CD4-positive, alpha-beta T cell (primary cell): ENCODE results near the gene THOC7. TPM values are rescaled to one million over a fixed set of nuclear protein-coding genes. Genes with fewer than 3 reads are reported as not detected.
A peak's percentile ranks its signal among the peaks of the same experiment; 100 is the strongest.

Experiments used
- ATAC-seq: fragments of 200-7000 bp; cut with Tn5 transposase; one replicate; pipeline ENCODE4 v1.10.0; 2022; ENCODE audit warnings: mild to moderate bottlenecking; ENCODE audit not compliant: poor library complexity
- CTCF ChIA-PET: fragments of 350-600 bp; sonication (Branson Sonifier 250); formaldehyde crosslinking; loops from one replicate; lab custom pipeline; 2021; ENCODE audit warnings: antibody characterized with exemption, inconsistent platforms; lab: Charles Lee
- POLR2A ChIA-PET: fragments of 350-600 bp; sonication (Branson Sonifier 250); formaldehyde crosslinking; loops from one replicate; lab custom pipeline; 2021; ENCODE audit warnings: antibody characterized with exemption, inconsistent platforms; lab: Charles Lee
- DNase-seq, 14 experiments: peaks; one replicate each; pipeline ENCODE4 v3.0.0-alpha.2; 2013 to 2020; ENCODE audit warnings: mixed read lengths in 2 of 14
- H3K27ac ChIP-seq, 2 donors: one replicate each; pipeline versions ENCODE4 v1.5.1 to v1.7.0; 2013; ENCODE audit warnings: low read length in 2 of 2, low read depth in 1 of 2, mild to moderate bottlenecking in 1 of 2
- H3K27me3 ChIP-seq, 2 experiments: 1 replicate in 1 of 2; 2 replicates in 1 of 2; pipeline versions ENCODE4 v1.6.1 to v1.7.0; 2013; ENCODE audit warnings: low read length in 2 of 2, control low read depth in 1 of 2, mild to moderate bottlenecking in 1 of 2, moderate library complexity in 1 of 2; ENCODE audit not compliant: insufficient read depth in 2 of 2, control insufficient read depth in 1 of 2
- H3K36me3 ChIP-seq: one replicate; pipeline ENCODE4 v1.6.1; 2013; ENCODE audit warnings: low read length, control low read depth; ENCODE audit not compliant: insufficient read depth
- H3K4me1 ChIP-seq: one replicate; pipeline ENCODE4 v1.6.1; 2013; ENCODE audit warnings: low read length, control low read depth; ENCODE audit not compliant: insufficient read depth
- H3K4me3 ChIP-seq: one replicate; pipeline ENCODE4 v1.5.1; 2013; ENCODE audit warnings: mild to moderate bottlenecking, low read length, moderate library complexity
- H3K9me3 ChIP-seq, 2 experiments: 1 replicate in 1 of 2; 2 replicates in 1 of 2; pipeline versions ENCODE4 v1.6.1 to v1.7.0; 2013; ENCODE audit warnings: low read length in 2 of 2, mild to moderate bottlenecking in 2 of 2, control low read depth in 1 of 2, moderate library complexity in 1 of 2; ENCODE audit not compliant: control insufficient read depth in 1 of 2, insufficient read depth in 1 of 2
- H3K27ac Mint-ChIP-seq: one replicate; pipeline ENCODE4 v1.8.0; 2020; ENCODE audit warnings: mixed read lengths
- H3K27me3 Mint-ChIP-seq: one replicate; pipeline ENCODE4 v1.8.0; 2021; ENCODE audit warnings: mixed read lengths
- H3K36me3 Mint-ChIP-seq: one replicate; pipeline ENCODE4 v1.8.0; 2021; ENCODE audit warnings: low read depth, mixed read lengths
- H3K4me1 Mint-ChIP-seq: one replicate; pipeline ENCODE4 v1.8.0; 2021; ENCODE audit warnings: low read depth, mixed read lengths
- H3K4me3 Mint-ChIP-seq: one replicate; pipeline ENCODE4 v1.8.0; 2020; ENCODE audit warnings: mild to moderate bottlenecking, mixed read lengths
- H3K9me3 Mint-ChIP-seq: one replicate; pipeline ENCODE4 v1.8.0; 2020; ENCODE audit warnings: mixed read lengths
- CTCF ChIP-seq: fragments of 200-600 bp; IDR thresholded peaks from one replicate; pipeline ENCODE4 v1.8.0; 2022; ENCODE audit warnings: antibody characterized with exemption, mild to moderate bottlenecking
- intact Hi-C, 2 experiments: fragments of 100-400 bp; cut with DNase I in 1 of 2; cut with micrococcal nuclease in 1 of 2; formaldehyde crosslinking; loops; one replicate each; pipeline versions ENCODE4 v1.15.1 to v1.9.0; 2023 to 2025; cut with DNase I, micrococcal nuclease
- total RNA-seq, 174 experiments: library from RNA in 2 of 174; stranded (reverse) in 2 of 174; gene quantifications; one replicate each; pipeline ENCODE4 v1.2.3 and lab custom pipeline; 2021 to 2026

Gene THOC7
- total RNA-seq, 2 experiments from 2014 or later: 21.6 to 23.7 TPM

DNA sequence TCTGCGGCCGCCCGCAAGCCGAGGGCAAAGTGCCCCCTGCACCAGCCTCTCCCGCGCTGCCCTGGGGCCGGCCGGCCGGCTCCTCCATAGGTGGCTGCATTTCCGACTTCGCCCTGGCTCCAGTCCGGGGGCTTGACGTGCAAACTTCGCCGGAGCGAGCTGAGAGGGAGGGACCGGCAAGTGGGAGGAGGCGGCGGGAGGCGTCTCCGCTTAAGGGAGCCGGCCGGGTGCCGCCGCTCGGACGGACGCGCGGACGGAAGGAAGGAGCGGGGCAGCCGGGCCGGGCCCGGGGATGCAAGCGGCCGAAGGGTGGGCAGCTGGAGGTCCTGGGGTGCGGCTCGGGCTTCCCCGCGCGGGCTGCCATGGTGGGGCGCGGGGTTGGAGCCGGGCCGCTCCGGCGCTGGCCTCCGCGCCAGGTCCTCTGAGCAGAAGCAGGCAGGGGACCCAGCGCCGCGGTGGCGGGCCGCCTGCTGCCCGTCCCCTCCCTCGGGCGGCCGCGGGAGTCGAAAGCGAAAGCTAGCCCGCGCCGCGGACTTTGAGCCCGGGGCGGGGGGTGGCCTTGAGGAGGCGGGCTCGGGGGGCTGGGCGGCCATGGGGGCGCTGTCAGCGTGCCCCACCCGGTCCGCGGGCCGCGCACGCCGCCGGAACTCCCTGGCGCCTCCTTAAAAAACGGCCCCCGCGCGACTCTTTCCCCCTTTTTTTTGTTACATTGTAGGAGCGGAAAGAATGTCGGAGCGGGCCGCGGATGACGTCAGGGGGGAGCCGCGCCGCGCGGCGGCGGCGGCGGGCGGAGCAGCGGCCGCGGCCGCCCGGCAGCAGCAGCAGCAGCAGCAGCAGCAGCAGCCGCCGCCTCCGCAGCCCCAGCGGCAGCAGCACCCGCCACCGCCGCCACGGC lies 48.5 kb upstream of the THOC7 start, which contains the start of gene SCAANT1:
TSS of gene SCAANT1 (minus strand) at position 511 of the 895 bp plus-strand sequence.
- Histone ChIP-seq H3K9me3 (no peaks in the 10 kb centered on the region), H3K27me3 (no peaks in the 10 kb centered on the region), H3K27ac (peak within 1 kb of the TSS; percentile 70 to 83), H3K4me3 (peak within 1 kb of the TSS; percentile 64), H3K4me1 (peaks cover 24% of the 10 kb centered on the region), H3K36me3 (peaks cover 4% of the 10 kb centered on the region)
- peaks cover 46% of the 10 kb centered on the region for H3K36me3 Mint-ChIP-seq
- H3K27me3 Mint-ChIP-seq: no peaks in the 10 kb centered on the region
- H3K27ac Mint-ChIP-seq: peak within 1 kb of the TSS; percentile 94
- DNase-seq (peak; percentile 63 to 93 (median 77)), ATAC-seq (peak; percentile 64)
- no peaks in the 10 kb centered on the region for H3K9me3 Mint-ChIP-seq
- CTCF ChIA-PET: interaction anchor here (1.6 kb wide), 1 partner anchor 70 kb away, joined by 3 read pairs; no protein-coding TSS in a partner anchor
- TF ChIP-seq CTCF: no peak
- POLR2A ChIA-PET: interaction anchor here (0.6 to 3.6 kb wide), 12 partner anchors 9 to 111 kb away, joined by 3 to 43 read pairs (median 4); partner anchors contain the start of genes ATXN7, PSMD6 and THOC7
- H3K4me3 Mint-ChIP-seq: peak within 1 kb of the TSS; percentile 93
- intact Hi-C loops: loop anchor here (1.0 to 5.0 kb wide), 6 partner anchors 43 to 111 kb away; partner anchors contain the start of genes ATXN7 (in 2 of the 2), PSMD6 (in 2 of the 2) and THOC7 (in 2 of the 2)
- H3K4me1 Mint-ChIP-seq: peaks cover 44% of the 10 kb centered on the region

- no peaks in the 10 kb centered on the region for H3K27me3 ChIP-seq
- intact Hi-C loops: loop anchor here in 1 of 2 experiments (1.0 to 5.0 kb wide), 2 partner anchors 48 to 111 kb away; partner anchors contain the start of genes ATXN7, PSMD6 and THOC7
- Mint-ChIP-seq H3K4me3 (peak overlapping the region; percentile 93), H3K9me3 (no peaks in the 10 kb centered on the region), H3K36me3 (peaks cover 39% of the 10 kb centered on the region), H3K4me1 (peaks cover 44% of the 10 kb centered on the region), H3K27ac (peak overlapping the region; percentile 94), H3K27me3 (no peaks in the 10 kb centered on the region)
- POLR2A ChIA-PET: interaction anchor here (0.7 to 3.6 kb wide), 11 partner anchors 9 to 106 kb away, joined by 3 to 43 read pairs (median 4); partner anchors contain the start of genes ATXN7 and THOC7
- peak overlapping the region; percentile 64 for H3K4me3 ChIP-seq
- peaks cover 24% of the 10 kb centered on the region for H3K4me1 ChIP-seq
- CTCF ChIA-PET: interaction anchor here (1.6 kb wide), 1 partner anchor 71 kb away, joined by 3 read pairs; no protein-coding TSS in a partner anchor
- DNase-seq: peak in 1 of 14 experiments; percentile 69
- ATAC-seq: peak; percentile 33
- no peak for TF ChIP-seq CTCF
- H3K27ac ChIP-seq: peak overlapping the region; percentile 70 to 83
- H3K36me3 ChIP-seq: peaks cover 3% of the 10 kb centered on the region
- H3K9me3 ChIP-seq: no peaks in the 10 kb centered on the region
Observed at GRCh38 chr3:63911509-63911872, 47.9 kb upstream of the THOC7 start.

DNA sequence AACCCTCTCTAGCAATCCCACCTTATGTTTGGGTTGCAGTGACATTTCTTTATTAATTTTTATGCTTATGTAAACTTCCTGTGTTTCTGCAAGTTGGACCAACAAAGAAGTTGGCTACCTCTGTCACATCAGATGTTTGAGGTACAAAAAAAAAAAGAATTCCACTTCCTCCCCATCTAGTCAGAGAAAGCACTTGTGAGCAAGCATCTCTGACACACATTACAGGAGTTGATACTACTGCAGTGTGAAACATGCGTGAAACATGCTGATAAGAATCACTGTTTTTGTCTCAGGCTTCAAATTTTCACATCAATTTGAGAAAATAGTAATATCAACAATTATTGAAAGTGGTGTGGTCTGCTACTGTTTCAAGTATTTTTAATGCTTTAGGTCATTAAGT lies 47.3 kb upstream of the THOC7 start:
- H3K27ac ChIP-seq: peak overlapping the region; percentile 70 to 83
- no peaks in the 10 kb centered on the region for H3K36me3 ChIP-seq
- DNase-seq (peak in 3 of 14 experiments; percentile 67 to 73 (median 72)), ATAC-seq (peak; percentile 33)
- peaks cover 33% of the 10 kb centered on the region for H3K36me3 Mint-ChIP-seq
- peak overlapping the region; percentile 64 for H3K4me3 ChIP-seq
- H3K9me3 ChIP-seq: no peaks in the 10 kb centered on the region
- CTCF ChIA-PET: interaction anchor here (1.6 kb wide), 1 partner anchor 71 kb away, joined by 3 read pairs; no protein-coding TSS in a partner anchor
- H3K4me3 Mint-ChIP-seq: peak overlapping the region; percentile 93
- H3K27me3 ChIP-seq: no peaks in the 10 kb centered on the region
- peak overlapping the region; percentile 94 for H3K27ac Mint-ChIP-seq
- H3K27me3 Mint-ChIP-seq: no peaks in the 10 kb centered on the region
- H3K4me1 Mint-ChIP-seq: peaks cover 44% of the 10 kb centered on the region
- peaks cover 24% of the 10 kb centered on the region for H3K4me1 ChIP-seq
- intact Hi-C loops: loop anchor here in 1 of 2 experiments (1.0 to 5.0 kb wide), 2 partner anchors 48 to 111 kb away; partner anchors contain the start of genes ATXN7, PSMD6 and THOC7
- no peak for TF ChIP-seq CTCF
- POLR2A ChIA-PET: interaction anchor here (0.9 to 3.6 kb wide), 7 partner anchors 34 to 107 kb away, joined by 3 to 43 read pairs (median 4); partner anchors contain the start of genes ATXN7 and THOC7
- H3K9me3 Mint-ChIP-seq: no peaks in the 10 kb centered on the region
